ENCODE measurements around the gene RBMS1. TPM values are rescaled to one million over a fixed set of nuclear protein-coding genes. Genes with fewer than 3 reads are reported as not detected.

The RBMS1 gene
- polyA plus RNA-seq, 1 donor (not counting 4 experiments of a cell fraction or from before 2014, with no cell fraction given), result 89.1 TPM

- H3K4me1 ChIP-seq (ENCODE audit: control insufficient read depth, extremely low read depth, insufficient read depth, low read length), result peaks cover 57% of the 10 kb centered on the region
- H3K9me3 ChIP-seq (ENCODE audit: control insufficient read depth, low read depth, low read length), result no peaks in the 10 kb centered on the region
- peaks cover 70% of the 10 kb centered on the region for H3K79me2 ChIP-seq (ENCODE audit: control insufficient read depth, insufficient read depth, low read length)
- no peak overlapping the region for H2AFZ ChIP-seq (ENCODE audit: control insufficient read depth, low read length)
- no peaks in the 10 kb centered on the region for H3K9me1 ChIP-seq (ENCODE audit: control insufficient read depth, extremely low read depth, insufficient read depth, low read length)
- dilution Hi-C loops (cut with MboI; ENCODE audit: extremely low pct_ligation_motif_present, low sequenced_read_pairs), result no loop called here
- peak overlapping the region; percentile 75 for H3K4me2 ChIP-seq (ENCODE audit: control insufficient read depth, extremely low read depth, insufficient read depth, low read depth, low read length)
- no peak for TF ChIP-seq EZH2 (IDR thresholded peaks at IDR 0.05; ENCODE audit: low read length)
- TF ChIP-seq CTCF (optimal IDR thresholded peaks at IDR 0.05 in 1 of 3, IDR thresholded peaks at IDR 0.05 in 1 of 3, conservative IDR thresholded peaks at IDR 0.05 in 1 of 3; ENCODE audit: extremely low read depth in 1 of 3, insufficient read depth in 2 of 3, low read length in 3 of 3), result no peak
- no peak overlapping the region for H3K4me3 ChIP-seq (ENCODE audit: control insufficient read depth in 2 of 3, extremely low read depth in 1 of 3, insufficient read depth in 2 of 3, low read depth in 1 of 3, low read length in 3 of 3)
- no peak for DNase-seq (ENCODE audit: low read depth, low spot score)
- H3K36me3 ChIP-seq (ENCODE audit: control insufficient read depth in 2 of 2, extremely low read depth in 1 of 2, insufficient read depth in 2 of 2, low read length in 2 of 2), result no peaks in the 10 kb centered on the region
- H3K27me3 ChIP-seq (ENCODE audit: control insufficient read depth, extremely low read depth, insufficient read depth, low read length), result no peaks in the 10 kb centered on the region
- FAIRE-seq, result no peak
- H4K20me1 ChIP-seq (ENCODE audit: control insufficient read depth, extremely low read depth, insufficient read depth, low read length), result peaks cover 4% of the 10 kb centered on the region
- H3K9ac ChIP-seq (ENCODE audit: control insufficient read depth, extremely low read depth, insufficient read depth, low read length), result no peak overlapping the region
- H3K27ac ChIP-seq (ENCODE audit: control insufficient read depth, insufficient read depth, low read length), result peak overlapping the region; percentile 63
These were observed 84.1 kb downstream of the RBMS1 start for GRCh38 chr2:160409480-160409879.

GRCh38 chr2:160408959-160409291 lies 84.7 kb downstream of the RBMS1 start:
- H3K4me2 ChIP-seq (ENCODE audit: control insufficient read depth, extremely low read depth, insufficient read depth, low read depth, low read length), result peak overlapping the region; percentile 75
- H2AFZ ChIP-seq (ENCODE audit: control insufficient read depth, low read length), result no peak overlapping the region
- peaks cover 4% of the 10 kb centered on the region for H4K20me1 ChIP-seq (ENCODE audit: control insufficient read depth, extremely low read depth, insufficient read depth, low read length)
- H3K79me2 ChIP-seq (ENCODE audit: control insufficient read depth, insufficient read depth, low read length), result peaks cover 72% of the 10 kb centered on the region
- H3K27me3 ChIP-seq (ENCODE audit: control insufficient read depth, extremely low read depth, insufficient read depth, low read length), result no peaks in the 10 kb centered on the region
- peak overlapping the region; percentile 63 for H3K27ac ChIP-seq (ENCODE audit: control insufficient read depth, insufficient read depth, low read length)
- no peak overlapping the region for H3K9ac ChIP-seq (ENCODE audit: control insufficient read depth, extremely low read depth, insufficient read depth, low read length)
- H3K9me1 ChIP-seq (ENCODE audit: control insufficient read depth, extremely low read depth, insufficient read depth, low read length), result no peaks in the 10 kb centered on the region
- dilution Hi-C loops (cut with MboI; ENCODE audit: extremely low pct_ligation_motif_present, low sequenced_read_pairs), result no loop called here
- DNase-seq (ENCODE audit: low read depth, low spot score), result no peak
- no peak overlapping the region for H3K4me3 ChIP-seq (ENCODE audit: control insufficient read depth in 2 of 3, extremely low read depth in 1 of 3, insufficient read depth in 2 of 3, low read depth in 1 of 3, low read length in 3 of 3)
- peaks cover 0 to 2% of the 10 kb centered on the region in 2 experiments for H3K36me3 ChIP-seq (ENCODE audit: control insufficient read depth in 2 of 2, extremely low read depth in 1 of 2, insufficient read depth in 2 of 2, low read length in 2 of 2)
- TF ChIP-seq CTCF (optimal IDR thresholded peaks at IDR 0.05 in 1 of 3, IDR thresholded peaks at IDR 0.05 in 1 of 3, conservative IDR thresholded peaks at IDR 0.05 in 1 of 3; ENCODE audit: extremely low read depth in 1 of 3, insufficient read depth in 2 of 3, low read length in 3 of 3) (no peak), EZH2 (IDR thresholded peaks at IDR 0.05; ENCODE audit: low read length) (no peak)
- H3K4me1 ChIP-seq (ENCODE audit: control insufficient read depth, extremely low read depth, insufficient read depth, low read length), result peaks cover 63% of the 10 kb centered on the region
- H3K9me3 ChIP-seq (ENCODE audit: control insufficient read depth, low read depth, low read length), result no peaks in the 10 kb centered on the region
- FAIRE-seq, result peak; percentile 29

All from keratinocyte (primary cell).